GM23248 (cell line): ENCODE results near the gene ADAMTS14. TPM values are rescaled to one million over a fixed set of nuclear protein-coding genes. Genes with fewer than 3 reads are reported as not detected.

Experiments
- DNase-seq: peaks from one replicate; pipeline ENCODE4 v3.0.0-alpha.2; 2015
- H2AFZ ChIP-seq: fragments of 200-600 bp; sonication (generic); 2 replicates; pipeline ENCODE4 v1.6.1; 2016; ENCODE audit warnings: antibody characterized with exemption
- H3F3A ChIP-seq: fragments of 200-600 bp; sonication (generic); 2 replicates; pipeline ENCODE4 v1.6.1; 2016; ENCODE audit warnings: mild to moderate bottlenecking, antibody characterized with exemption, mixed run types; ENCODE audit not compliant: insufficient read depth
- H3K27ac ChIP-seq: fragments of 200-600 bp; sonication (generic); 2 replicates; pipeline ENCODE4 v1.5.1; 2016; ENCODE audit warnings: mild to moderate bottlenecking
- H3K27me3 ChIP-seq: fragments of 200-600 bp; sonication (generic); replicated peaks from 2 replicates; pipeline ENCODE4 v1.6.1; 2016; ENCODE audit warnings: mild to moderate bottlenecking; ENCODE audit not compliant: insufficient read depth
- H3K36me3 ChIP-seq: fragments of 200-600 bp; sonication (generic); 2 replicates; pipeline ENCODE4 v1.6.1; 2016; ENCODE audit warnings: low read depth, mild to moderate bottlenecking
- H3K4me1 ChIP-seq: fragments of 200-600 bp; sonication (generic); 2 replicates; pipeline ENCODE4 v1.6.1; 2016; ENCODE audit warnings: mild to moderate bottlenecking; ENCODE audit not compliant: insufficient read depth
- H3K4me2 ChIP-seq: fragments of 200-600 bp; sonication (generic); one replicate; pipeline ENCODE4 v1.6.1; 2016; ENCODE audit warnings: mild to moderate bottlenecking; ENCODE audit not compliant: unreplicated experiment
- H3K4me3 ChIP-seq: fragments of 200-600 bp; sonication (generic); 2 replicates; pipeline ENCODE4 v1.5.1; 2016; ENCODE audit warnings: mild to moderate bottlenecking
- H3K79me2 ChIP-seq: fragments of 200-600 bp; sonication (generic); 2 replicates; pipeline ENCODE4 v1.6.1; 2016; ENCODE audit warnings: mild to moderate bottlenecking; ENCODE audit not compliant: insufficient read depth
- H3K9ac ChIP-seq: fragments of 200-600 bp; sonication (generic); 2 replicates; pipeline ENCODE4 v1.6.1; 2016; ENCODE audit warnings: mild to moderate bottlenecking
- H3K9me2 ChIP-seq: fragments of 200-600 bp; sonication (generic); 2 replicates; pipeline ENCODE4 v1.6.1; 2016; ENCODE audit warnings: mixed run types, mild to moderate bottlenecking, moderate library complexity; ENCODE audit not compliant: insufficient read depth
- H3K9me3 ChIP-seq: fragments of 200-600 bp; sonication (generic); one replicate; pipeline ENCODE4 v1.6.1; 2017; ENCODE audit warnings: low read depth
- H4K20me1 ChIP-seq: fragments of 200-600 bp; sonication (generic); 2 replicates; pipeline ENCODE4 v1.6.0; 2016; ENCODE audit not compliant: insufficient read depth
- EZH2 ChIP-seq: fragments of 200-600 bp; sonication (generic); IDR thresholded peaks from 2 replicates; pipeline ENCODE4 v1.6.1; 2018; ENCODE audit warnings: antibody characterized with exemption, mild to moderate bottlenecking; ENCODE audit not compliant: insufficient read depth, poor library complexity, severe bottlenecking
- EZH2phosphoT487 ChIP-seq: fragments of 200-600 bp; sonication (generic); IDR thresholded peaks from 2 replicates; pipeline ENCODE4 v1.6.1; 2018; ENCODE audit warnings: antibody characterized with exemption, moderate library complexity, mild to moderate bottlenecking, low read depth; ENCODE audit not compliant: insufficient read depth
- WGBS, 2 experiments: methylation state at CpG; one replicate each; pipeline ENCODE4 v1.1.6; 2015 to 2017; ENCODE audit warnings: low lambda C conversion rate in 2 of 2, low coverage in 1 of 2; ENCODE audit errors: missing lambda C conversion rate in 2 of 2; 5-methylcytosine and 5-hydroxymethylcytosine counted together
- in situ Hi-C: fragments of 300-500 bp; cut with MboI; formaldehyde crosslinking; loops from 2 replicates; pipeline ENCODE4 v1.15.0; 2020
- polyA plus RNA-seq: library from polyadenylated mRNA; unstranded; fragments of >200 nt; fragmentation: Nextera tagmentation; extraction: Ambion mirVana; gene quantifications from 2 replicates; pipeline ENCODE4 v1.2.1, GENCODE V29; 2016
- total RNA-seq: library from RNA; depleted of rRNA; stranded (reverse); fragments of >200 nt; shearing (Covaris generic); gene quantifications from 2 replicates; pipeline ENCODE4 v1.2.3, GENCODE V29; 2014

ADAMTS14 gene
- total and polyA plus RNA-seq, 2 experiments from 2014 or later = 0.91 to 0.97 TPM

GRCh38 chr10:70761031-70761601 is 88.8 kb downstream of the ADAMTS14 start:
- Histone ChIP-seq H3K9ac (no peak overlapping the region), H3K79me2 (no peaks in the 10 kb centered on the region), H3K27me3 (no peaks in the 10 kb centered on the region), H3K4me3 (no peak overlapping the region), H4K20me1 (no peaks in the 10 kb centered on the region), H3K36me3 (no peaks in the 10 kb centered on the region), H3K4me2 (no peak overlapping the region), H3K27ac (no peak overlapping the region), H3K9me3 (no peaks in the 10 kb centered on the region), H3K9me2 (no peaks in the 10 kb centered on the region), H3K4me1 (peaks cover 5% of the 10 kb centered on the region; the same call in 1 of the 2 replicates), H2AFZ (no peak overlapping the region), H3F3A (peaks cover 8% of the 10 kb centered on the region; the same call in 1 of the 2 replicates)
- in situ Hi-C loops = loop anchor here (5.0 kb wide), 1 partner anchor 209 kb away; no protein-coding TSS in a partner anchor
- 72 to 76% methylated on average over 6 to 7 of the region's 7 CpGs for WGBS, 2 experiments
- peak; percentile 35 for DNase-seq
- no peak for TF ChIP-seq EZH2phosphoT487
- no peak for TF ChIP-seq EZH2

GRCh38 chr10:70761727-70762350 is 89.5 kb downstream of the ADAMTS14 start:
- Histone ChIP-seq H3K27me3 (no peaks in the 10 kb centered on the region), H3F3A (peaks cover 8% of the 10 kb centered on the region; the same call in 1 of the 2 replicates), H3K4me2 (no peak overlapping the region), H3K4me3 (no peak overlapping the region), H3K9ac (no peak overlapping the region), H4K20me1 (no peaks in the 10 kb centered on the region), H3K4me1 (peaks cover 5% of the 10 kb centered on the region; the same call in 1 of the 2 replicates), H3K79me2 (no peaks in the 10 kb centered on the region), H3K36me3 (no peaks in the 10 kb centered on the region), H3K27ac (no peak overlapping the region), H3K9me2 (no peaks in the 10 kb centered on the region), H2AFZ (no peak overlapping the region), H3K9me3 (no peaks in the 10 kb centered on the region)
- TF ChIP-seq EZH2phosphoT487 = no peak
- no peak for TF ChIP-seq EZH2
- 66 to 70% methylated on average over 9 to 10 of the region's 10 CpGs for WGBS, 2 experiments
- DNase-seq = no peak
- in situ Hi-C loops = loop anchor here (5.0 kb wide), 1 partner anchor 210 kb away; no protein-coding TSS in a partner anchor

- TF ChIP-seq EZH2phosphoT487 = no peak
- TF ChIP-seq EZH2 = no peak
- peaks cover 5% of the 10 kb centered on the region; the same call in 1 of the 2 replicates for H3K4me1 ChIP-seq
- no peaks in the 10 kb centered on the region for H3K79me2 ChIP-seq
- no peaks in the 10 kb centered on the region for H3K9me2 ChIP-seq
- no peak for DNase-seq
- no peaks in the 10 kb centered on the region for H4K20me1 ChIP-seq
- no peak overlapping the region for H3K9ac ChIP-seq
- no peaks in the 10 kb centered on the region for H3K27me3 ChIP-seq
- in situ Hi-C loops = loop anchor here (5.0 kb wide), 1 partner anchor 210 kb away; no protein-coding TSS in a partner anchor
- H2AFZ ChIP-seq = no peak overlapping the region
- no peak overlapping the region for H3K4me2 ChIP-seq
- H3K36me3 ChIP-seq = no peaks in the 10 kb centered on the region
- H3F3A ChIP-seq = peaks cover 8% of the 10 kb centered on the region; the same call in 1 of the 2 replicates
- 84 to 88% methylated on average over 7 of the region's 7 CpGs for WGBS, 2 experiments
- no peak overlapping the region for H3K4me3 ChIP-seq
- H3K9me3 ChIP-seq = no peaks in the 10 kb centered on the region
- no peak overlapping the region for H3K27ac ChIP-seq
Observed at GRCh38 chr10:70762441-70763175, 90.3 kb downstream of the ADAMTS14 start.

- Histone ChIP-seq H2AFZ (no peak overlapping the region), H3K4me1 (peaks cover 4% of the 10 kb centered on the region; the same call in 1 of the 2 replicates), H3K27ac (no peak overlapping the region), H3K9me2 (no peaks in the 10 kb centered on the region), H3K4me3 (no peak overlapping the region), H4K20me1 (no peaks in the 10 kb centered on the region), H3K9me3 (no peaks in the 10 kb centered on the region), H3K9ac (no peak overlapping the region), H3K79me2 (no peaks in the 10 kb centered on the region), H3K4me2 (no peak overlapping the region), H3K36me3 (no peaks in the 10 kb centered on the region), H3K27me3 (0 out of 2 replicates have a peak, but pooled peaks cover 6% of the 10 kb centered on the region), H3F3A (peaks cover 3% of the 10 kb centered on the region; the same call in 1 of the 2 replicates)
- no peak for DNase-seq
- in situ Hi-C loops = loop anchor here (5.0 kb wide), 1 partner anchor 211 kb away; no protein-coding TSS in a partner anchor
- TF ChIP-seq EZH2phosphoT487 (no peak), EZH2 (no peak)
- WGBS, 2 experiments = 64 to 74% methylated on average over 3 of the region's 3 CpGs
Observed at GRCh38 chr10:70763567-70763966, 91.3 kb downstream of the ADAMTS14 start.
